ENCODE results near the gene VIL1.
A peak's percentile ranks its signal among the peaks of the same experiment; 100 is the strongest.

The VIL1 gene

GRCh38 chr2:218406209-218406948, 12.5 kb upstream of the VIL1 start:
- DNase-seq (ENCODE audit: low read depth in 2 of 2): peak; percentile 87 to 97

GRCh38 chr2:218406949-218407618, 11.8 kb upstream of the VIL1 start:
- no peak for DNase-seq (ENCODE audit: low read depth in 2 of 2)

GRCh38 chr2:218407717-218408116, 11.2 kb upstream of the VIL1 start:
- DNase-seq (ENCODE audit: low read depth in 2 of 2): no peak

DNA sequence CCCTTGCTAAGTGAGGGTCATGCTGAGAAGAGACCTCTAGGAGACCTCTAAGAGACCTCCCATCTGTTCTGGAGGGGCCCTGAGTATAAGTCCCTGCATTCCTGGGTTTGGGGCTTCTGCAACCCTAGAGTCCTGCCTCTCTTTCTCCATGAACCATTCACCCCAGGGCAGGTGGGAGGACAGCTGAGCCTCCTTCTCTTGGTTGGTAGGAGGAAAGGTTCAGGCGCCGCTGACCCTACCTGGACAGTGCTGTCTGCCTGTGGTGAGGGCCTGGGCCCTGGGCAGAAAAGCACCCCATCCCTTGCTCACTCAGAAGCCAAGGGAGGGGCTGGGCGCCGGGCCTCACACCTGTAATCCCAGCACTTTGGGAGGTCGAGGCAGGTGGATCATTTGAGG, 604 bp upstream of the VIL1 start:
- DNase-seq (ENCODE audit: low read depth in 2 of 2): no peak

- no peak for DNase-seq (ENCODE audit: low read depth in 2 of 2)
These were observed 800 bp downstream of the VIL1 start for GRCh38 chr2:218419630-218420216.

DNA sequence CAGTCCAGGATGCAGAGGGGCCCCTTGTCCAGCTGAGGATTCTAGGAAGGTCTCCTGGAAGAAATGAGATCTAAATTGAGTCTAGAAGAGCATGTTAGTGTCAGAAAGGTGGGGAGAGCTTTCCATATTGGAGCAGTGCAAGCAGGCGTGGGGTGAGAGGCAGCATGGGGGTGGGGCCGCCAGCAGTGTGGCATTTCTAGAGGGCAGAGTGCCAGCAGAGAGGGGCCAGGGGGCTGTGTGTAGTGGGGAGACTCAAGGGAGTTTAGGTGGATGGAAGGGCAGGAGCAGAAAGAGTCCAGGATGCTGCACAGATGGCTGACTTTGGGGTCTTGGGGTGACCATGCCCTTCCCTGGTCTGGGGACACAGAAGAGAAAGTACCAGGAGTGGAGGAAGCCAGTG, 2.1 kb downstream of the VIL1 start:
- no peak for DNase-seq (ENCODE audit: low read depth in 2 of 2)

- DNase-seq (ENCODE audit: low read depth in 2 of 2): no peak
These were observed 3.6 kb downstream of the VIL1 start for GRCh38 chr2:218422403-218423086.

GRCh38 chr2:218423584-218423983, 4.7 kb downstream of the VIL1 start:
- no peak for DNase-seq (ENCODE audit: low read depth in 2 of 2)

DNA sequence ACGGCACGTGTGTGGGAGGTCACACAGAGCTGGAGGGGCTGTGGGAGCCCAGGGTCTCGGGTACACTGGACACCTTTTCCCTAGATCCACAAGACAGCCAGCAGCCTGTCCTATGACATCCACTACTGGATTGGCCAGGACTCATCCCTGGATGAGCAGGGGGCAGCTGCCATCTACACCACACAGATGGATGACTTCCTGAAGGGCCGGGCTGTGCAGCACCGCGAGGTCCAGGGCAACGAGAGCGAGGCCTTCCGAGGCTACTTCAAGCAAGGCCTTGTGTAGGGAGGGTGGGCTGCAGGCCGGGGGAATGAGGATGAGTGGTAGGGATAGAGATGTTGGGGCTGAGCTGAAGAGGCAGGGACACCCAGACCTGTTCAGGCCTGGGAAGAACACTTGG, 6.6 kb downstream of the VIL1 start:
- no peak for DNase-seq (ENCODE audit: low read depth in 2 of 2)

DNA sequence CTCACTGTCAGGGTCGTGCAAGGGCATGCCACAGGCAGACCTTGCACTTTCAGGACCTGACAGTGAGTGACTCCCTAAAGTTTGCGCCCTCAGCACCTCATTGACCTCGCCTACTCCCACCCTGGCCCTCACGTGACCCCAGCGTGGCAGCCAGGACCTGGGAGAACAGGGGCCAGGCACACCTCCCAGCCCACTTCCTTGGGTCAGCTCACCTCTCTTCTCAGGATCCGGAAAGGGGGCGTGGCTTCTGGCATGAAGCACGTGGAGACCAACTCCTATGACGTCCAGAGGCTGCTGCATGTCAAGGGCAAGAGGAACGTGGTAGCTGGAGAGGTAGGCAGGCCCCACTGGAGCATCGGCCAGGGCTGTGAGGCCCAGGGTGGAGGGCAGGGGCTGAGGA, 8.8 kb downstream of the VIL1 start:
- DNase-seq (ENCODE audit: low read depth in 2 of 2): no peak

DNA sequence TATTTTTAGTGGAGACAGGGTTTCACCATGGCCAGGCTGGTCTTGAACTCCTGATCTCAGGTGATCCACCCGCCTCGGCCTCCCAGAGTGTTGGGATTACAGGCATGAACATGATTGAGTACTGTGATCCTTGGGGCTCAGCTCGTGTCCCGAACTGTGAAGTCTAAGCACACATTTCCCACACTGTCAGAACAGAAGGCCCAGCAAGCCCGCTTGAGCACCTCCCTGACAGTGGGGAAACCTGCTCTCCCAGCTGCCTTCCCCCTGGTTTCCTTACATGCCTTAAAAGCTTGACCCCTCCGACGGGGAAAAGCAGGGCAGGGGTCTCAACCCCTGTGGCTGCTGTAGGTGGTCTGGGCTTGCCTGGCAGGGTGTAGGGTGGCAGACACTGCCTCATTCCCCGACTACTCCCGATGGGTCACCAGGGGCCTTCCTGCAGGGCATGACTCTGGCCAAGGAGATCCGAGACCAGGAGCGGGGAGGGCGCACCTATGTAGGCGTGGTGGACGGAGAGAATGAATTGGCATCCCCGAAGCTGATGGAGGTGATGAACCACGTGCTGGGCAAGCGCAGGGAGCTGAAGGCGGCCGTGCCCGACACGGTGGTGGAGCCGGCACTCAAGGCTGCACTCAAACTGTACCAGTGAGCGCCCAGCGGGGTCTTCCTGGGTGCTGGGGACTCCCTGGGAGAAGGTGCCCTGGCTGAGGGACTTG, 10.1 kb downstream of the VIL1 start:
- no peak for DNase-seq (ENCODE audit: low read depth in 2 of 2)

DNA sequence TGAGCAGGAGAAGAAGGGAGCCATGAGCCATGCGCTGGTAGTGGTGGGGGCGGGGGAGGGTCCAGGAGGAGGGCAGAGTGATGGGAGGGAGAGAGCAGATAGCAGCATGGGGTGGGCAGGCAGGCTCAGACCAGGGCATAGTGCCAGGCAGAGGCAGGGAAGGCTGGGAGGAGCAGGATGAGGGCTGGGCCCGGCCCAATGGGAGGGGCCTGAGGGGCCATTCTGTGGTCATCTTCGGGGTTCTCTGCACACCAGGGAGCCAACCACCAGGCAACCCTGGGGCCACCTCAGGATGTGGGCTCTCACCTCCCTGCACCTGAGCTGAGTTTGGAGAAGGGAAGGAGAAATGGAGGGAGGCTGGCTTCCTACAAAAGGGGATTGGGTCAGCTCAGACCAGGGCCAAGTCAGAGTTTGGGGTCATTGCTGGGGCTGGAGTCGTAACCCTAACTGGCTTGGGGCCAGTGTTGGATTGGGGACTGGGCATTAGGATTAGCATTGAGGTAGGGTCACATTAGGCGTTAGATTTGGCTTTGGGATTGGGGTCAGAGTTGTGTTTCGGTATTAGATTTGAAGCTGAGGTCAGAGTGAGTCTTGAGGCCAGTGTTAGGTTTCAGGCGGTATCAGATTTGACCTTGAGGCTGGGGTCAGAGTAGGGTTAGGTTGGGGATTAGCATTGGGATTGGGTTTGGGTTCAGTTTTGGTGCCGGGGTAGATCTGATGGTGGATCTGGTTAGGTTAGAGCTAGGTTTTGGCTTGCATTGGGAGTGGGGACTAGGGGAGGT, 11.2 kb downstream of the VIL1 start:
- no peak for DNase-seq (ENCODE audit: low read depth in 2 of 2)

- DNase-seq (ENCODE audit: low read depth in 2 of 2): no peak
These were observed 11.8 kb downstream of the VIL1 start for GRCh38 chr2:218430721-218431120.

GRCh38 chr2:218431878-218432277, 13.0 kb downstream of the VIL1 start:
- DNase-seq (ENCODE audit: low read depth in 2 of 2): no peak

- DNase-seq (ENCODE audit: low read depth in 2 of 2): no peak
These were observed 13.9 kb downstream of the VIL1 start for GRCh38 chr2:218432676-218433365.

DNA sequence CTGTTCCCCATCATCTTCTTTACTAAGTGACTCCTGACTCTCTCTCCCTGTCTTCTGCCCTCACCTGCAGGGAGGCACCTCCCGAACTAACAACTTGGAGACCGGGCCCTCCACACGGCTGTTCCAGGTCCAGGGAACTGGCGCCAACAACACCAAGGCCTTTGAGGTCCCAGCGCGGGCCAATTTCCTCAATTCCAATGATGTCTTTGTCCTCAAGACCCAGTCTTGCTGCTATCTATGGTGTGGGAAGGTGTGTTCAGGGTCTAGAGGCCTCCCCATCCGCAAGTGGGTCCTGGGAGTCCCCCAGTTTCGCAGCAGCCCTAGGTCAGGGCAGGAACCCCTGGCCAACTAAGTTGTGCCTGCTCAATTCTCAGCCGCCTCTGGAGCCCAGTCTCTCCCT, 15.5 kb downstream of the VIL1 start:
- no peak for DNase-seq (ENCODE audit: low read depth in 2 of 2)

DNA sequence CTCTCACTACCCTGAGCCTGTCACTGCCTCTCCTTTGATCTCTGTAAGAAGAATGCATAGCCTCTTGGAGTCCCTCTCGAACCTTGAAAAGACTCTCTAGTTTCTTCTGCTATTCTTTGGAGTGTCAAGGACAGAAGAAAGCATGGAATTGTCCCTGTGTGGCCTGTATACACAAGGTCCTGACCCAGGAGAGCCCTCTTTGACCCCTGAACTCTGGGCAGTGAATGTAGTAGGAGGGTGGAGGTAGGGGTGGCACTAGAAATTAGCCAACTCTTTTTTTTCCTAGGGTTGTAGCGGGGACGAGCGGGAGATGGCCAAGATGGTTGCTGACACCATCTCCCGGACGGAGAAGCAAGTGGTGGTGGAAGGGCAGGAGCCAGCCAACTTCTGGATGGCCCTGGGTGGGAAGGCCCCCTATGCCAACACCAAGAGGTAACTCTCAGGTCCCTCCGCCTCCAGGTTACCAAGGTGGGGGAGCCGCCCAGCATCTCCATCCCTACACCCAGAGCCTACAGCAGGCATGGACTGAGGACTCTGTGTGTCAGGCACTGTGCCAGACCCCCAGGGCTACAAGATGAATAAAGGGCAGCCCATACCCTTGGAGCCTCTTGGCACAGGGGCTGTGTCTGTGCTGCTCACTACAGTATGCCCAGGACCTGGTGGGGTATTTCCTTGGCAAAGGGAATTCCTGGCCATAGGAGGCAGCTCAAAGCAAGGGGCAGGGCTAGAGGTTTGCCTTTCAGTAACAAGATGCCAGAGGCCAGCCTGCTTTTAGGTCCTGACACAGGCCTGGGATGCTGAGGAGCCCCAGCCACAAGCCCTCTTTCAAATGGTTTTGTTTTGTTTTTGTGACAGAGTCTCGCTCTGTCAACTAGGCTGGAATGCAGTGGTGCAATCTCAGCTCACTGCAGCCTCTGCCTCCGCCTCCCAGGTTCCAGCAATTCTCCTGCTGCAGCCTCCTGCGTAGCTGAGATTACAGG, 16.4 kb downstream of the VIL1 start:
- no peak for DNase-seq (ENCODE audit: low read depth in 2 of 2)

DNA sequence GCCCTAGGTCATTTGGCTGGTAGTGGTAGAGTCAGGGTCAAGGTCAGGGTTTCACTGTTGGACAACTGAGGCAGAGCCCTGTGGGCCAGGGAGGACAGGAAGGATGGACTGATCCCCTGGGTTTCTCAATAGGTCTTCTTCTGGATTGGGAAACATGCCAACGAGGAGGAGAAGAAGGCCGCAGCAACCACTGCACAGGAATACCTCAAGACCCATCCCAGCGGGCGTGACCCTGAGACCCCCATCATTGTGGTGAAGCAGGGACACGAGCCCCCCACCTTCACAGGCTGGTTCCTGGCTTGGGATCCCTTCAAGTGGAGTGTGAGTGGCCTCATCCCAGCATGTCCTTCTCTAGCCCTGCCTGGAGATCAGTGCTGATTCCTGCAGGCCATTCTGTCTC, 18.1 kb downstream of the VIL1 start:
- no peak for DNase-seq (ENCODE audit: low read depth in 2 of 2)

DNA sequence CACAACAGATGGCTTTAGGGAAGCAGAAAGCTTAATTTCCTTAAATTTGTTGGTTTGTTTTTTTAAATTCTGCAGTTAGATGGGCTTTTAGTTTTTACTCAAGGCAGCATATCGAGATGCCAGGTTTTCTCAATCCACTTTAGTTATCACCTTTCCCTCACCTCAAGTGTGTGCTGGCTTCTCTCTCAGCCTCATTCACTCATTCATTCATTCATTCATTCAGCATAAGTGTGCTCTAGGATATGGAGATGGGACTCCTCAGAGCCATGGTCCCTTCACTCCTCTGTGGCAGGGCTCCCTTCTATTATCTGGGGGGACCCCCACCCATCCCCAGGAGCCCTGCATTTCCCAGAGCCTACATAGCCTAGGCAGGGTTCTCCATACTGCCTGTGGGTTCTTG, 19.0 kb downstream of the VIL1 start:
- DNase-seq (ENCODE audit: low read depth in 2 of 2): no peak
